ENCODE measurements around the gene RIMBP2. TPM values are rescaled to one million over a fixed set of nuclear protein-coding genes. Genes with fewer than 3 reads are reported as not detected.

RIMBP2 gene
- total RNA-seq, 6 experiments from 2014 or later, result not detected

DNA sequence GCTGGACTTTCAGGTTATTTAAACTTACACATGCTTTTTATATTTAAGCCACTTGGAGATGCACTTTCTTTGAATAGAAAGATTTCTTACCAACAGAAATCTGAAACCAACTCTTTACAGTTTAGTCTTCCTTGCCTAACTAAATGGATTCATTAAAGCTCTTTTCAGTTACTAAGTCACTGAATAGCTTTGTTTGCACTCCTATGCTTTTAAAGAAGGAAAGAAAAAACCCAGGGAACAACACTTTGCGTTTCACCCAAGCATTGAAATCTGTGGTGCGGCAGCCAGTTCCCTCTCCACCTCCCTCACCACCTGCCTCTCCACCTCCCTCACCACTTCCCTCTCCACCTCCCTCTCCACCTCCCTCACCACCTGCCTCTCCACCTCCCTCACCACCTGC, 70.3 kb downstream of the RIMBP2 start:
- H3K9me3 Mint-ChIP-seq, result peaks cover 62% of the 10 kb centered on the region
- DNase-seq, result no peak

DNA sequence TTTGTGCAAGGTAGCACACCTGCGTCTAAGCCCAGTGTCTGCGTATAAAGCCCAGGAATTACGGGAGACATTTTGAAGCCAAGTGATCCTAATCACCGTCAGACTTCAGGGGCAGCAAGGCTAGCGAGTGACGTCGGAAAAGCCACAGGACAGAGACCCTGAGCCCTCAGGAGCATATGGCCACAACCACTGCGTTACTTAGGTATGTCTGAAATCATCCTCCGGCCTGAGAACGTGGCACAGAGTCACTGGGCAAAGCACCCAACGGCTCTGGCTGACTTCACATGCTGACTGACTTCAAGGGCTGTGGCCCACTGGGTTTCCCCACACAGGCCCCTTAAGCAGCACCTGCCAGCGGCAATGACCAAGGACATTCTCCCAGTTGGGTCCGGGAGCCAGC, 71.5 kb downstream of the RIMBP2 start:
- no peak for DNase-seq
- H3K4me1 Mint-ChIP-seq (ENCODE audit: low read depth), result no peaks in the 10 kb centered on the region
- TF ChIP-seq, protein P1, sequence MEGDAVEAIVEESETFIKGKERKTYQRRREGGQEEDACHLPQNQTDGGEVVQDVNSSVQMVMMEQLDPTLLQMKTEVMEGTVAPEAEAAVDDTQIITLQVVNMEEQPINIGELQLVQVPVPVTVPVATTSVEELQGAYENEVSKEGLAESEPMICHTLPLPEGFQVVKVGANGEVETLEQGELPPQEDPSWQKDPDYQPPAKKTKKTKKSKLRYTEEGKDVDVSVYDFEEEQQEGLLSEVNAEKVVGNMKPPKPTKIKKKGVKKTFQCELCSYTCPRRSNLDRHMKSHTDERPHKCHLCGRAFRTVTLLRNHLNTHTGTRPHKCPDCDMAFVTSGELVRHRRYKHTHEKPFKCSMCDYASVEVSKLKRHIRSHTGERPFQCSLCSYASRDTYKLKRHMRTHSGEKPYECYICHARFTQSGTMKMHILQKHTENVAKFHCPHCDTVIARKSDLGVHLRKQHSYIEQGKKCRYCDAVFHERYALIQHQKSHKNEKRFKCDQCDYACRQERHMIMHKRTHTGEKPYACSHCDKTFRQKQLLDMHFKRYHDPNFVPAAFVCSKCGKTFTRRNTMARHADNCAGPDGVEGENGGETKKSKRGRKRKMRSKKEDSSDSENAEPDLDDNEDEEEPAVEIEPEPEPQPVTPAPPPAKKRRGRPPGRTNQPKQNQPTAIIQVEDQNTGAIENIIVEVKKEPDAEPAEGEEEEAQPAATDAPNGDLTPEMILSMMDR (IDR thresholded peaks at IDR 0.05), result no peak
- no peak overlapping the region for H3K4me3 Mint-ChIP-seq
- no peaks in the 10 kb centered on the region; the same call in none of the 2 replicates for H3K27me3 Mint-ChIP-seq (ENCODE audit: insufficient read depth)
- no peak overlapping the region for H3K27ac Mint-ChIP-seq
- no peaks in the 10 kb centered on the region for H3K36me3 Mint-ChIP-seq (ENCODE audit: low read depth)
- H3K9me3 Mint-ChIP-seq, result peaks cover 67% of the 10 kb centered on the region

More for the DNA sequence above, 70.3 kb downstream of the RIMBP2 start:
- Mint-ChIP-seq H3K36me3 (ENCODE audit: low read depth) (0 out of 2 replicates have a peak, but pooled peaks cover 3% of the 10 kb centered on the region), H3K27me3 (ENCODE audit: insufficient read depth) (no peaks in the 10 kb centered on the region; the same call in none of the 2 replicates), H3K4me3 (no peak overlapping the region), H3K27ac (no peak overlapping the region), H3K4me1 (ENCODE audit: low read depth) (no peaks in the 10 kb centered on the region)
- TF ChIP-seq, protein P1 (IDR thresholded peaks at IDR 0.05), result no peak

DNA sequence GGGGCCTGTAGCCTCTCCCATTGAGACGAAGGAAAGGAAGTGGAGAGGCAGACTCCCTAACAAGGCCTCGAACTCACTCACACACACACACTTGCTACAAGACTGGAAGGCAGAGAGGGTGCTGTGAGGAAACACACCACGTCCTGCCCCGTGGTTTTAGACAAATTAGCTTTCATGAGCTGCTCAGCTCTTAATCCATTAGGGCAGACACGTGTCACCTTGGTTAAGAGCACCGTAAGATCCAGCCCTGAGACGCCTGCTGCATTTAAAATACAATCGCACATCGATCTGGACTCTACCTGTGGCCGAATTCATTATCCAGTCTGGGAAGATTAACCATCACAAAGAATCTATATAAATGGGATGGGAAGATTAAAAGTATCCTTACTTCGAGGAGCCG, 72.0 kb downstream of the RIMBP2 start:
- no peak for DNase-seq

DNA sequence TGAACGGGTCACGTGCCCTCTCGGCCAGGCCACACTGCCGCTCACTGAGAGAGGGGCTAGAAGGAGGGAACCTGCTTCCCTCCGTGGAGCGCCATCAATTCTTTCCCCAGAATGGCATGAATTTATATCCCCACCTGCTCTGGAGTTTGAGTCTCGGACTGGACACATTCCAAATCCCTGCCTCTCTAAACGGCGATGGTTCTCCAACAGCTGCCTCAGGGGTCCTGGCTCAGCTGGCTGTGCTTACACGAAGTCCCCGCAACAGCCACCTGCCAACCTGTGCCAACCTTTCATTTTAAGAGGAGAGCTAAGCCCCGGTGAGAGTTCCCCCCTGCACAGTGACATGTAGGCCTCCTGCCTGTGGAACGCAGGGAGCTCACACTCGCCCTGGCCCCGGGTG, 73.2 kb downstream of the RIMBP2 start:
- TF ChIP-seq, protein P1 (IDR thresholded peaks at IDR 0.05), result no peak
- Mint-ChIP-seq H3K27me3 (ENCODE audit: insufficient read depth) (no peaks in the 10 kb centered on the region; the same call in none of the 2 replicates), H3K27ac (no peak overlapping the region), H3K4me1 (ENCODE audit: low read depth) (no peaks in the 10 kb centered on the region), H3K4me3 (no peak overlapping the region), H3K9me3 (peaks cover 67% of the 10 kb centered on the region), H3K36me3 (ENCODE audit: low read depth) (no peaks in the 10 kb centered on the region)
- no peak for DNase-seq

More for the DNA sequence above, 72.0 kb downstream of the RIMBP2 start:
- H3K9me3 Mint-ChIP-seq, result peaks cover 67% of the 10 kb centered on the region
- no peak overlapping the region for H3K27ac Mint-ChIP-seq
- H3K36me3 Mint-ChIP-seq (ENCODE audit: low read depth), result no peaks in the 10 kb centered on the region
- no peaks in the 10 kb centered on the region for H3K4me1 Mint-ChIP-seq (ENCODE audit: low read depth)
- TF ChIP-seq, protein P1 (IDR thresholded peaks at IDR 0.05), result no peak
- H3K27me3 Mint-ChIP-seq (ENCODE audit: insufficient read depth), result no peaks in the 10 kb centered on the region; the same call in none of the 2 replicates
- H3K4me3 Mint-ChIP-seq, result no peak overlapping the region

DNA sequence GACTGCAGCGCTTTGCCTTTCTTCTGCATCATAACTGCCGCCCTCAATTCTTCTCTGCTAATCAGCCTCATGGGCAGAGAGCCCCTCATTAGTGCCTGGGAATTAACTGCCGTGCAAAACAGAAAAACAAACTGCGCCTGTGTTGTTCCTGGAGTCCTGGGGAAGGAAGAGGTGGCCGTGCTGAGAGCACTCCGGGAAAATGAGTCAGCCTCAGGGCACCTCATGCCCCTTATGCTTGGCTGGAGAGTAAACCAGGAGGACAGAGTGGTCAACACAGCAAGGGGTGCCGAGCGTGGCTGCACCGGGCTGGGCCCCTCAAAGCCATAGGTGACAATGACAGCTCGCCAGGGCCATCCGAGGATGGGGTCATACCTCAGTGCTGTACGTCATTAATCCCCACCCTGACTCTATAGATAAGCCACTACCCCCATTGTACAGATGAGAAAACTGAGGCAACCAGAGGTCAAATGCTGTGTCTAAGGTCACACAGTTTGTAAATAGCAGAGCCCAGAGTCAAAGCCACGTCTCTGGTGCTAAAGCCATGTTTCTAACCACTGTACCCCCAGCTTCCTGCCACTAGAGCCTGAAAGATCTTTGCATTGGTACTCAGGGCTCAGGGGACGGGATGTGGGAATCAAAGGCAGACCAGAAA, 74.4 kb downstream of the RIMBP2 start:
- Mint-ChIP-seq H3K4me1 (ENCODE audit: low read depth) (no peaks in the 10 kb centered on the region), H3K4me3 (no peak overlapping the region), H3K36me3 (ENCODE audit: low read depth) (no peaks in the 10 kb centered on the region), H3K27ac (no peak overlapping the region), H3K9me3 (peaks cover 57% of the 10 kb centered on the region), H3K27me3 (ENCODE audit: insufficient read depth) (no peaks in the 10 kb centered on the region; the same call in none of the 2 replicates)
- DNase-seq, result no peak
- TF ChIP-seq, protein P1 (IDR thresholded peaks at IDR 0.05), result no peak

All from HFFc6 (cell line).